Left ventricle myocardium inferior (tissue), 1 donor: Measurements from ENCODE around the gene PBX3. TPM values are rescaled to one million over a fixed set of nuclear protein-coding genes. Genes with fewer than 3 reads are reported as not detected.

Source experiments
- DNase-seq: peaks from one replicate; pipeline ENCODE4 v3.0.0-alpha.2; 2020
- H3K27ac ChIP-seq: fragments of 200-600 bp; replicated peaks from 2 replicates; pipeline ENCODE4 v1.8.0; 2021
- H3K27me3 ChIP-seq: fragments of 200-600 bp; 2 replicates; pipeline ENCODE4 v1.8.0; 2021; ENCODE audit warnings: low read depth
- H3K36me3 ChIP-seq: fragments of 200-600 bp; 2 replicates; pipeline ENCODE4 v1.8.0; 2021
- H3K4me1 ChIP-seq: fragments of 200-600 bp; 2 replicates; pipeline ENCODE4 v1.8.0; 2021
- H3K4me3 ChIP-seq: fragments of 200-600 bp; 2 replicates; pipeline ENCODE4 v1.8.0; 2021; ENCODE audit warnings: mild to moderate bottlenecking, moderate library complexity
- H3K9me3 ChIP-seq: fragments of 200-600 bp; replicated peaks from 2 replicates; pipeline ENCODE4 v1.8.0; 2021
- CTCF ChIP-seq: fragments of 200-600 bp; IDR thresholded peaks from 2 replicates; pipeline ENCODE4 v1.8.0; 2021; ENCODE audit warnings: antibody characterized with exemption, mild to moderate bottlenecking, borderline replicate concordance
- intact Hi-C: fragments of 100-400 bp; cut with micrococcal nuclease; formaldehyde crosslinking; loops from one replicate; pipeline ENCODE4 v1.11.0; 2022
- total RNA-seq: library from RNA; stranded (reverse); fragmentation: NEBNext Ultra II Directional; extraction: Animal tissue kit (Norgen Biotek cat#: 25700); gene quantifications from one replicate; pipeline ENCODE4 v1.2.1, GENCODE V29; 2021
- donor health status: DM: no; HTN: yes; CAD: no; lungs with severe emphysema.

The PBX3 gene
- total RNA-seq, 1 donor from 2014 or later = 44.2 TPM

- H3K36me3 ChIP-seq = peaks cover 48% of the 10 kb centered on the region
- intact Hi-C loops = no loop called here
- H3K4me3 ChIP-seq = no peak overlapping the region
Measured at GRCh38 chr9:125965477-125965876, 218.3 kb downstream of the PBX3 start.

GRCh38 chr9:125966466-125966865, 219.3 kb downstream of the PBX3 start:
- Histone ChIP-seq H3K4me1 (no peaks in the 10 kb centered on the region), H3K9me3 (no peaks in the 10 kb centered on the region), H3K27me3 (no peaks in the 10 kb centered on the region), H3K27ac (no peak overlapping the region), H3K36me3 (peaks cover 41% of the 10 kb centered on the region), H3K4me3 (no peak overlapping the region)
- no peak for DNase-seq
- intact Hi-C loops = no loop called here
- TF ChIP-seq CTCF = no peak

More at GRCh38 chr9:125965477-125965876, 218.3 kb downstream of the PBX3 start:
- no peak for DNase-seq
- no peak overlapping the region for H3K27ac ChIP-seq
- no peak for TF ChIP-seq CTCF
- H3K27me3 ChIP-seq = no peaks in the 10 kb centered on the region
- H3K9me3 ChIP-seq = no peaks in the 10 kb centered on the region
- H3K4me1 ChIP-seq = no peaks in the 10 kb centered on the region

GRCh38 chr9:125966959-125967711, 220.0 kb downstream of the PBX3 start:
- TF ChIP-seq CTCF = no peak

GRCh38 chr9:125968714-125969374, 221.7 kb downstream of the PBX3 start:
- H3K36me3 ChIP-seq = peaks cover 25% of the 10 kb centered on the region
- no peak for DNase-seq
- intact Hi-C loops = no loop called here
- no peak overlapping the region for H3K27ac ChIP-seq
- H3K4me3 ChIP-seq = no peak overlapping the region
- no peaks in the 10 kb centered on the region for H3K27me3 ChIP-seq
- H3K4me1 ChIP-seq = no peaks in the 10 kb centered on the region
- no peaks in the 10 kb centered on the region for H3K9me3 ChIP-seq
- no peak for TF ChIP-seq CTCF

More at GRCh38 chr9:125966959-125967711, 220.0 kb downstream of the PBX3 start:
- Histone ChIP-seq H3K27ac (no peak overlapping the region), H3K9me3 (no peaks in the 10 kb centered on the region), H3K4me3 (no peak overlapping the region), H3K36me3 (peaks cover 40% of the 10 kb centered on the region), H3K27me3 (no peaks in the 10 kb centered on the region), H3K4me1 (no peaks in the 10 kb centered on the region)
- no peak for DNase-seq
- intact Hi-C loops = no loop called here

- Histone ChIP-seq H3K36me3 (peaks cover 20% of the 10 kb centered on the region), H3K27me3 (no peaks in the 10 kb centered on the region), H3K4me1 (no peaks in the 10 kb centered on the region), H3K4me3 (no peak overlapping the region), H3K9me3 (no peaks in the 10 kb centered on the region), H3K27ac (no peak overlapping the region)
- no peak for TF ChIP-seq CTCF
- no peak for DNase-seq
- intact Hi-C loops = no loop called here
Measured at GRCh38 chr9:125969462-125969861, 222.3 kb downstream of the PBX3 start.
